Ectodermal cell (in vitro differentiated cells): ENCODE results near the gene SDK1.

Experiments
- H3K27ac ChIP-seq: 2 replicates; pipeline ENCODE4 v1.7.0; 2013; ENCODE audit warnings: mild to moderate bottlenecking, low read depth, low read length; ENCODE audit not compliant: insufficient read depth, poor library complexity, severe bottlenecking
- H3K27me3 ChIP-seq: 2 replicates; pipeline ENCODE4 v1.7.0; 2013; ENCODE audit warnings: mild to moderate bottlenecking, low read length; ENCODE audit not compliant: insufficient read depth, control insufficient read depth, poor library complexity, severe bottlenecking
- H3K36me3 ChIP-seq: one replicate; pipeline ENCODE4 v1.7.0; 2013; ENCODE audit warnings: low read length; ENCODE audit not compliant: control insufficient read depth, insufficient read depth
- H3K4me1 ChIP-seq: one replicate; pipeline ENCODE4 v1.7.0; 2013; ENCODE audit warnings: low read length; ENCODE audit not compliant: control insufficient read depth, insufficient read depth
- H3K4me3 ChIP-seq: 2 replicates; pipeline ENCODE4 v1.7.0; 2013; ENCODE audit warnings: low read depth, low read length, control low read depth; ENCODE audit not compliant: insufficient read depth
- H3K9me3 ChIP-seq: 2 replicates; pipeline ENCODE4 v1.7.0; 2013; ENCODE audit warnings: mild to moderate bottlenecking, low read length, moderate library complexity; ENCODE audit not compliant: control insufficient read depth
- WGBS, 2 experiments: methylation state at CpG; one replicate each; pipeline ENCODE4 v1.1.7; 2013; ENCODE audit warnings: missing lambda C conversion rate in 2 of 2; 5-methylcytosine and 5-hydroxymethylcytosine counted together

The SDK1 gene

GRCh38 chr7:3836855-3837254 is 535.8 kb downstream of the SDK1 start:
- no peaks in the 10 kb centered on the region for H3K27me3 ChIP-seq
- no peaks in the 10 kb centered on the region for H3K9me3 ChIP-seq
- no peak overlapping the region for H3K27ac ChIP-seq
- H3K36me3 ChIP-seq, result no peaks in the 10 kb centered on the region
- no peak overlapping the region for H3K4me3 ChIP-seq
- WGBS, 2 experiments, result 94% methylated on average over 7 of the region's 7 CpGs
- no peaks in the 10 kb centered on the region for H3K4me1 ChIP-seq

- Histone ChIP-seq H3K4me1 (no peaks in the 10 kb centered on the region), H3K27ac (no peak overlapping the region), H3K9me3 (no peaks in the 10 kb centered on the region), H3K4me3 (no peak overlapping the region), H3K36me3 (no peaks in the 10 kb centered on the region), H3K27me3 (no peaks in the 10 kb centered on the region)
- WGBS, 2 experiments, result 94 to 95% methylated on average over 9 to 10 of the region's 10 CpGs
Measured at GRCh38 chr7:3844540-3845151, 543.6 kb downstream of the SDK1 start.

- no peaks in the 10 kb centered on the region for H3K36me3 ChIP-seq
- no peaks in the 10 kb centered on the region for H3K4me1 ChIP-seq
- no peaks in the 10 kb centered on the region for H3K27me3 ChIP-seq
- no peak overlapping the region for H3K4me3 ChIP-seq
- H3K27ac ChIP-seq, result no peak overlapping the region
- H3K9me3 ChIP-seq, result no peaks in the 10 kb centered on the region
- WGBS, 2 experiments, result 92 to 93% methylated on average over 9 of the region's 9 CpGs
Measured at GRCh38 chr7:3846738-3847137, 545.7 kb downstream of the SDK1 start.

GRCh38 chr7:3847336-3847735 is 546.3 kb downstream of the SDK1 start:
- H3K4me3 ChIP-seq, result no peak overlapping the region
- 88% methylated on average over 5 of the region's 6 CpGs for WGBS, 2 experiments

GRCh38 chr7:3859431-3859830 is 558.4 kb downstream of the SDK1 start:
- no peak overlapping the region for H3K27ac ChIP-seq
- no peaks in the 10 kb centered on the region for H3K27me3 ChIP-seq
- no peaks in the 10 kb centered on the region for H3K4me1 ChIP-seq
- WGBS, 2 experiments, result 80 to 100% methylated on average over 1 of the region's 1 CpG
- H3K9me3 ChIP-seq, result no peaks in the 10 kb centered on the region
- H3K36me3 ChIP-seq, result no peaks in the 10 kb centered on the region
- no peak overlapping the region for H3K4me3 ChIP-seq

More at GRCh38 chr7:3847336-3847735, 546.3 kb downstream of the SDK1 start:
- Histone ChIP-seq H3K4me1 (no peaks in the 10 kb centered on the region), H3K27ac (no peak overlapping the region), H3K36me3 (no peaks in the 10 kb centered on the region), H3K27me3 (no peaks in the 10 kb centered on the region), H3K9me3 (no peaks in the 10 kb centered on the region)

- Histone ChIP-seq H3K36me3 (no peaks in the 10 kb centered on the region), H3K4me3 (no peak overlapping the region), H3K9me3 (no peaks in the 10 kb centered on the region), H3K27ac (no peak overlapping the region), H3K27me3 (no peaks in the 10 kb centered on the region), H3K4me1 (no peaks in the 10 kb centered on the region)
- 92 to 93% methylated on average over 9 of the region's 9 CpGs for WGBS, 2 experiments
Measured at GRCh38 chr7:3860932-3861331, 559.9 kb downstream of the SDK1 start.

GRCh38 chr7:3861386-3861785 is 560.3 kb downstream of the SDK1 start:
- 89 to 91% methylated on average over 1 of the region's 1 CpG for WGBS, 2 experiments
- Histone ChIP-seq H3K27me3 (no peaks in the 10 kb centered on the region), H3K4me1 (no peaks in the 10 kb centered on the region), H3K36me3 (no peaks in the 10 kb centered on the region), H3K4me3 (no peak overlapping the region), H3K27ac (no peak overlapping the region), H3K9me3 (no peaks in the 10 kb centered on the region)

- no peaks in the 10 kb centered on the region for H3K9me3 ChIP-seq
- no peak overlapping the region for H3K4me3 ChIP-seq
- no peaks in the 10 kb centered on the region for H3K36me3 ChIP-seq
- 66 to 75% methylated on average over 5 of the region's 5 CpGs for WGBS, 2 experiments
- H3K27ac ChIP-seq, result no peak overlapping the region
- no peaks in the 10 kb centered on the region for H3K27me3 ChIP-seq
- H3K4me1 ChIP-seq, result no peaks in the 10 kb centered on the region
Measured at GRCh38 chr7:3861941-3862340, 560.9 kb downstream of the SDK1 start.

- Histone ChIP-seq H3K27me3 (no peaks in the 10 kb centered on the region), H3K36me3 (no peaks in the 10 kb centered on the region), H3K9me3 (no peaks in the 10 kb centered on the region), H3K27ac (no peak overlapping the region), H3K4me3 (no peak overlapping the region), H3K4me1 (no peaks in the 10 kb centered on the region)
- WGBS, 2 experiments, result 76 to 80% methylated on average over 4 of the region's 4 CpGs
Measured at GRCh38 chr7:3862774-3863173, 561.7 kb downstream of the SDK1 start.

GRCh38 chr7:3866277-3866676 is 565.2 kb downstream of the SDK1 start:
- Histone ChIP-seq H3K9me3 (no peaks in the 10 kb centered on the region), H3K4me3 (no peak overlapping the region), H3K27me3 (no peaks in the 10 kb centered on the region), H3K4me1 (no peaks in the 10 kb centered on the region), H3K27ac (no peak overlapping the region), H3K36me3 (no peaks in the 10 kb centered on the region)
- 94 to 96% methylated on average over 5 of the region's 5 CpGs for WGBS, 2 experiments

GRCh38 chr7:3867863-3868262 is 566.8 kb downstream of the SDK1 start:
- Histone ChIP-seq H3K27ac (no peak overlapping the region), H3K4me3 (no peak overlapping the region), H3K9me3 (no peaks in the 10 kb centered on the region), H3K27me3 (no peaks in the 10 kb centered on the region), H3K4me1 (no peaks in the 10 kb centered on the region), H3K36me3 (no peaks in the 10 kb centered on the region)
- WGBS, 2 experiments, result 95 to 97% methylated on average over 5 of the region's 5 CpGs
